A673 (cell line): ENCODE results near the gene LIN9.

Experiments used
- CTCF ChIP-seq: fragments of 300-800, 200-600 bp; sonication (generic); conservative IDR thresholded peaks from 2 replicates; pipeline ENCODE4 v1.5.1; 2017; ENCODE audit warnings: low read depth, mild to moderate bottlenecking, antibody characterized with exemption, low read length, moderate library complexity, mixed read lengths
- EZH2 ChIP-seq: fragments of 200-600 bp; sonication (generic); IDR thresholded peaks from 2 replicates; pipeline ENCODE4 v1.6.1; 2017; ENCODE audit warnings: borderline replicate concordance, low read depth, mild to moderate bottlenecking, mixed read lengths, antibody characterized with exemption, low read length; ENCODE audit not compliant: poor library complexity, severe bottlenecking

GRCh38 chr1:226302731-226303130 lies 6.2 kb downstream of the LIN9 start:
- TF ChIP-seq CTCF (no peak), EZH2 (no peak)
